MM.1S (cell line): ENCODE data around the gene NSUN4.
A peak's percentile ranks its signal among the peaks of the same experiment; 100 is the strongest.

Experiments used
- DNase-seq: peaks from one replicate; pipeline ENCODE4 v3.0.0-alpha.2; 2015
- H2AFZ ChIP-seq: fragments of 300-600 bp; sonication (generic); 2 replicates; pipeline ENCODE4 v1.6.0; 2016; ENCODE audit warnings: antibody characterized with exemption, low read length
- H3F3A ChIP-seq: fragments of 300-600 bp; sonication (generic); 2 replicates; pipeline ENCODE4 v1.6.1; 2016; ENCODE audit warnings: mild to moderate bottlenecking, antibody characterized with exemption, low read length, moderate library complexity, mixed read lengths; ENCODE audit not compliant: insufficient read depth
- H3K27ac ChIP-seq: fragments of 300-600 bp; sonication (generic); 2 replicates; pipeline ENCODE4 v1.5.1; 2016; ENCODE audit warnings: mild to moderate bottlenecking, low read length
- H3K27me3 ChIP-seq: fragments of 300-600 bp; sonication (generic); replicated peaks from 2 replicates; pipeline ENCODE4 v1.6.0; 2016; ENCODE audit warnings: low read length; ENCODE audit not compliant: insufficient read depth
- H3K36me3 ChIP-seq: fragments of 300-600 bp; sonication (generic); replicated peaks from 2 replicates; pipeline ENCODE4 v1.6.1; 2016; ENCODE audit warnings: mild to moderate bottlenecking, low read length, mixed read lengths; ENCODE audit not compliant: insufficient read depth
- H3K4me1 ChIP-seq: fragments of 300-600 bp; sonication (generic); 2 replicates; pipeline ENCODE4 v1.6.1; 2016; ENCODE audit warnings: low read length, mixed read lengths
- H3K4me2 ChIP-seq: fragments of 300-600 bp; sonication (generic); 2 replicates; pipeline ENCODE4 v1.6.0; 2016; ENCODE audit warnings: low read depth, low read length
- H3K4me3 ChIP-seq: fragments of 300-600 bp; sonication (generic); 2 replicates; pipeline ENCODE4 v1.5.1; 2016; ENCODE audit warnings: low read length, mixed read lengths
- H3K79me2 ChIP-seq: fragments of 300-600 bp; sonication (generic); 2 replicates; pipeline ENCODE4 v1.6.1; 2016; ENCODE audit warnings: mixed run types, low read length, mixed read lengths
- H3K9ac ChIP-seq: fragments of 300-600 bp; sonication (generic); 2 replicates; pipeline ENCODE4 v1.6.1; 2016; ENCODE audit warnings: low read length, mixed read lengths
- H3K9me2 ChIP-seq: fragments of 300-600 bp; sonication (generic); replicated peaks from 2 replicates; pipeline ENCODE4 v1.6.1; 2016; ENCODE audit warnings: mild to moderate bottlenecking, low read length, mixed read lengths; ENCODE audit not compliant: insufficient read depth
- H3K9me3 ChIP-seq: fragments of 300-600 bp; sonication (generic); replicated peaks from 2 replicates; pipeline ENCODE4 v1.6.1; 2016; ENCODE audit warnings: mild to moderate bottlenecking, low read length, mixed read lengths; ENCODE audit not compliant: insufficient read depth
- H4K20me1 ChIP-seq: fragments of 300-600 bp; sonication (generic); 2 replicates; pipeline ENCODE4 v1.6.1; 2016; ENCODE audit warnings: mild to moderate bottlenecking, low read length, moderate library complexity, mixed read lengths; ENCODE audit not compliant: insufficient read depth
- CTCF ChIP-seq: fragments of 300-600 bp; sonication (generic); IDR thresholded peaks from 2 replicates; pipeline ENCODE4 v1.5.1; 2016; ENCODE audit warnings: antibody characterized with exemption, low read length, mixed read lengths
- EZH2 ChIP-seq: fragments of 300-600 bp; sonication (generic); optimal IDR thresholded peaks from 2 replicates; pipeline ENCODE3; 2017; ENCODE audit warnings: low read depth, mild to moderate bottlenecking, antibody characterized with exemption, low read length, mixed read lengths
- EZH2phosphoT487 ChIP-seq: fragments of 300-600 bp; sonication (generic); IDR thresholded peaks from 2 replicates; pipeline ENCODE4 v1.6.1; 2018; ENCODE audit warnings: antibody characterized with exemption, low read length

The NSUN4 gene

DNA sequence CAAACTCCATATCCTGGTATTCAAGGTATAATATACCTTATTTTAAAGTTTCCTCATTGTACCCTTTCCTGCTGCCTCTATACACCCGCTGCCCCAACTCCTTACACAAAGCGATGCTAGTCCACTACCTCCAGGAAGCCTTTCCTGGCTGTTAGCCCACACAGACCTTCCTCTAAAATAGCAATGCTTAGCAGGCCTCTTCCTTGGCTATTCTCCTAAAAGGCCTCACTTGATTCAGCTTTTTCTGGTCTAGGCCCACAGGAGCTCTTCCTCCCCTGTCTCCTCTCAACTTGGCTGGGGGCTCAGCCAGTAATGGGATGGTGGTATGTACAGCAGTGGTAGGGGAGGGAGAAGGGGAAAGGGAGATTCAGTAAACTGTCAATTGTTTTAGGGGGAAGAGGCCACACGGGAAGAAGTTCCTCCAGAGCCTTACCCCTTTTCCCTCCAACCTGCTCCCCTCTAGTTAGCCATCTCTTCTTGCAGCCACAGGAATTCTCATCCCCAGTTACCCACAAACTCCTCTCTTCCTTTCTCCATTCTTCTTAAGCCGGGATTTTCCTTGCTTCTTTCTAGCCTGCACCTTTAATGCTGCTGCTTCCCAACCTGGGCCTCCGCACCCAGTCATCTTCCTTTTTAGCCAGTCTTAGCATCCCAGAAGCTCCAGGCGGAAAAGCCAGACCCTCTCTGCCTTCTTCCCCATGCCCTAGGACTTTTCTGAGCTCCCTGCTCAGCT is 39.8 kb upstream of the NSUN4 start:
- Histone ChIP-seq H3K9ac (peak overlapping the region; percentile 95; the same call in 1 of the 2 replicates), H3K4me1 (no peaks in the 10 kb centered on the region), H3K9me2 (no peaks in the 10 kb centered on the region), H3K36me3 (no peaks in the 10 kb centered on the region), H3F3A (peaks cover 12% of the 10 kb centered on the region), H3K27ac (no peak overlapping the region), H2AFZ (no peak overlapping the region), H4K20me1 (peaks cover under 1% of the 10 kb centered on the region; the same call in 1 of the 2 replicates), H3K4me2 (peak overlapping the region; percentile 88), H3K27me3 (no peaks in the 10 kb centered on the region), H3K79me2 (peaks cover 74% of the 10 kb centered on the region), H3K9me3 (no peaks in the 10 kb centered on the region), H3K4me3 (peak overlapping the region; percentile 81; the same call in 1 of the 2 replicates)
- no peak for DNase-seq
- TF ChIP-seq EZH2phosphoT487 (no peak), CTCF (no peak), EZH2 (no peak)

GRCh38 chr1:46301406-46301807 is 39.2 kb upstream of the NSUN4 start:
- peak overlapping the region; percentile 88; the same call in 1 of the 2 replicates for H2AFZ ChIP-seq

DNA sequence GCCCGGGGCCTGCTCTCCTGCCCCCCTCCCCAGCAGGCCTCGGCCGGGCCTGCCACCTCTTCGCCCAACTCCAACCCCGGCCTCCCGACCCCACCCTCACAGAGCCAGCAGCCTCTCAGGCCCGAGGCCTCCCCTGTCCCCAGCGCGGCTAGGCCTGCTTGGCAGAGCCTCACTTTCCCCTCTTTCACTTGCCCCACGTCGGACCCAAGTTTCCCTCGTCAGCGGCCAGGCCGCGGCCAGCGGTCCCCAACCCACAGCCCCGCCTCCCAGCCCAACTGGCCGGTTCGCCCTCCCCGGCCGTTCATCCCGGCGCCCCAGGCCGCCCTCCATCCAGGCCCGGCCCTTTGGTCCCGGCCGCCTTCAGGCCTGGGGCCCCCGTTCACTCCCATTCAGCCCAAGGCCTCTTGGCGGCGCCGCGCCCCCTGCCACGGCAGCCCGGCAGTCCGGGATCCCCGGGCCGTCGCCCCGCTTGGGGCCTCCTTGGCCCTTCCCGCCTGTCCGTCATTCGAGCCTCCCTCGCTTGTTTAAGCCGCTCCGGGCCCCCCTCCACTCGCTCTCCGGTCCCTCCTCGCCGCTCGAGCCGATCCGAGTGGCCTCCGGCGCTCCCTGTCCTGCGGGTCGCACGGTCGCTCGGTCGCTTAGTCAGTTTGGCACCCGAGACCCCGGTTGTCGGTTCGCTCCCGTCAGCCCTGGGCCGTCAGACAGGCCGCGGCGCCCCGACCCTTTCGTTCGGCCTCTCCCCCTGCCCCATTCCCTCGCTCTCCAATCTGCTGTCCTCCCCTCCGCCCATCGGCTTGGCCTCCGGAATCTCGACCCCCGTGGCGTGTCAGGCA is 38.6 kb upstream of the NSUN4 start:
- peak overlapping the region; percentile 95 for H3K9ac ChIP-seq
- peaks cover 86% of the 10 kb centered on the region for H3K79me2 ChIP-seq
- H3K4me2 ChIP-seq: peak overlapping the region; percentile 88
- H3K27ac ChIP-seq: peak overlapping the region; percentile 74; the same call in 1 of the 2 replicates
- peak; percentile 49 for TF ChIP-seq CTCF
- TF ChIP-seq EZH2phosphoT487: no peak
- H3K4me1 ChIP-seq: no peaks in the 10 kb centered on the region
- peak overlapping the region; percentile 88 for H2AFZ ChIP-seq
- peak overlapping the region; percentile 81 for H3K4me3 ChIP-seq
- H3K27me3 ChIP-seq: no peaks in the 10 kb centered on the region
- peaks cover 12% of the 10 kb centered on the region for H3F3A ChIP-seq
- H3K9me2 ChIP-seq: no peaks in the 10 kb centered on the region
- DNase-seq: peak; percentile 61
- peaks cover 11% of the 10 kb centered on the region for H4K20me1 ChIP-seq
- no peaks in the 10 kb centered on the region for H3K9me3 ChIP-seq
- no peaks in the 10 kb centered on the region for H3K36me3 ChIP-seq

More at GRCh38 chr1:46301406-46301807, 39.2 kb upstream of the NSUN4 start:
- Histone ChIP-seq H3K27ac (peak overlapping the region; percentile 74; the same call in 1 of the 2 replicates), H3K27me3 (no peaks in the 10 kb centered on the region), H3K4me2 (peak overlapping the region; percentile 88), H3K4me3 (peak overlapping the region; percentile 81), H3K4me1 (no peaks in the 10 kb centered on the region), H3K9me2 (no peaks in the 10 kb centered on the region), H3K79me2 (peaks cover 79% of the 10 kb centered on the region), H3K36me3 (no peaks in the 10 kb centered on the region), H3K9ac (peak overlapping the region; percentile 95), H3K9me3 (no peaks in the 10 kb centered on the region), H3F3A (peaks cover 12% of the 10 kb centered on the region), H4K20me1 (peaks cover 5% of the 10 kb centered on the region; the same call in 1 of the 2 replicates)
- no peak for DNase-seq
- TF ChIP-seq CTCF (no peak), EZH2phosphoT487 (no peak), EZH2 (no peak)
